Stimulated activated CD8-positive, alpha-beta memory T cell treated with anti-CD3 and anti-CD28 coated beads, Interleukin-12 subunit alpha, Interleukin-12 subunit beta, amount 100 ng/mL, for 4 hours (primary cell): ENCODE measurements around the gene KRTAP9-8.
"Not testable (repeated sequence)": the region's sequence is repeated elsewhere in the genome, so short reads cannot be mapped to it uniquely, and the experiment has no call there.

Experiments used
- DNase-seq: peaks from one replicate; pipeline ENCODE4 v3.0.0-alpha.2; 2020; ENCODE audit warnings: low read depth

The KRTAP9-8 gene

GRCh38 chr17:41237949-41238437 is at the start of gene KRTAP9-8:
TSS of gene KRTAP9-8 (plus strand) at chr17:41237999. CDS start at chr17:41238052, 53 bp downstream.
- not testable (repeated sequence) for DNase-seq

- DNase-seq = not testable (repeated sequence)
Observed at GRCh38 chr17:41189837-41190318, 47.9 kb upstream of the KRTAP9-8 start, which contains the start of gene KRTAP9-1. TSS of gene KRTAP9-1 (plus strand) at chr17:41189887. CDS start at chr17:41189887, 0 bp downstream.

- no peak for DNase-seq
Observed at GRCh38 chr17:41190328-41190727, 47.5 kb upstream of the KRTAP9-8 start.

GRCh38 chr17:41196068-41196467 is 41.7 kb upstream of the KRTAP9-8 start:
- DNase-seq = no peak

GRCh38 chr17:41199421-41200078 is 38.2 kb upstream of the KRTAP9-8 start:
- DNase-seq = no peak

- no peak for DNase-seq
Observed at GRCh38 chr17:41211845-41212466, 25.8 kb upstream of the KRTAP9-8 start.

GRCh38 chr17:41212524-41213169 is 25.2 kb upstream of the KRTAP9-8 start:
- DNase-seq = no peak

GRCh38 chr17:41215681-41216080 is 22.1 kb upstream of the KRTAP9-8 start:
- no peak for DNase-seq

- no peak for DNase-seq
Observed at GRCh38 chr17:41223821-41224220, 14.0 kb upstream of the KRTAP9-8 start.

GRCh38 chr17:41226051-41226450 is 11.7 kb upstream of the KRTAP9-8 start:
- no peak for DNase-seq

GRCh38 chr17:41226598-41227095 is 11.2 kb upstream of the KRTAP9-8 start, which contains the start of gene KRTAP9-2:
TSS of gene KRTAP9-2 (plus strand) at chr17:41226648. CDS start at chr17:41226655, 7 bp downstream.
- not testable (repeated sequence) for DNase-seq

- no peak for DNase-seq
Observed at GRCh38 chr17:41230094-41230493, 7.7 kb upstream of the KRTAP9-8 start.

- DNase-seq = no peak
Observed at GRCh38 chr17:41231731-41232130, 6.1 kb upstream of the KRTAP9-8 start.

- not testable (repeated sequence) for DNase-seq
Observed at GRCh38 chr17:41232399-41233105, 5.2 kb upstream of the KRTAP9-8 start, which contains the start of gene KRTAP9-3. TSS of gene KRTAP9-3 (plus strand) at chr17:41232449. CDS start at chr17:41232502, 53 bp downstream.

GRCh38 chr17:41237116-41237515 is 683 bp upstream of the KRTAP9-8 start:
- not testable (repeated sequence) for DNase-seq

- DNase-seq = not testable (repeated sequence)
Observed at GRCh38 chr17:41246995-41247787, 9.4 kb downstream of the KRTAP9-8 start.

GRCh38 chr17:41249637-41250240 is 11.9 kb downstream of the KRTAP9-8 start, which contains the start of gene KRTAP9-4:
TSS of gene KRTAP9-4 (plus strand) at chr17:41249687. CDS start at chr17:41249721, 34 bp downstream.
- not testable (repeated sequence) for DNase-seq

- no peak for DNase-seq
Observed at GRCh38 chr17:41251261-41251660, 13.5 kb downstream of the KRTAP9-8 start.

- DNase-seq = no peak
Observed at GRCh38 chr17:41254861-41255260, 17.1 kb downstream of the KRTAP9-8 start.
